ENCODE measurements around the gene THRSP.
"Not testable (repeated sequence)": the region's sequence is repeated elsewhere in the genome, so short reads cannot be mapped to it uniquely, and the experiment has no call there.

THRSP gene, protein sequence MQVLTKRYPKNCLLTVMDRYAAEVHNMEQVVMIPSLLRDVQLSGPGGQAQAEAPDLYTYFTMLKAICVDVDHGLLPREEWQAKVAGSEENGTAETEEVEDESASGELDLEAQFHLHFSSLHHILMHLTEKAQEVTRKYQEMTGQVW
- total RNA-seq: 0 reads per million in 9 experiments

DNA sequence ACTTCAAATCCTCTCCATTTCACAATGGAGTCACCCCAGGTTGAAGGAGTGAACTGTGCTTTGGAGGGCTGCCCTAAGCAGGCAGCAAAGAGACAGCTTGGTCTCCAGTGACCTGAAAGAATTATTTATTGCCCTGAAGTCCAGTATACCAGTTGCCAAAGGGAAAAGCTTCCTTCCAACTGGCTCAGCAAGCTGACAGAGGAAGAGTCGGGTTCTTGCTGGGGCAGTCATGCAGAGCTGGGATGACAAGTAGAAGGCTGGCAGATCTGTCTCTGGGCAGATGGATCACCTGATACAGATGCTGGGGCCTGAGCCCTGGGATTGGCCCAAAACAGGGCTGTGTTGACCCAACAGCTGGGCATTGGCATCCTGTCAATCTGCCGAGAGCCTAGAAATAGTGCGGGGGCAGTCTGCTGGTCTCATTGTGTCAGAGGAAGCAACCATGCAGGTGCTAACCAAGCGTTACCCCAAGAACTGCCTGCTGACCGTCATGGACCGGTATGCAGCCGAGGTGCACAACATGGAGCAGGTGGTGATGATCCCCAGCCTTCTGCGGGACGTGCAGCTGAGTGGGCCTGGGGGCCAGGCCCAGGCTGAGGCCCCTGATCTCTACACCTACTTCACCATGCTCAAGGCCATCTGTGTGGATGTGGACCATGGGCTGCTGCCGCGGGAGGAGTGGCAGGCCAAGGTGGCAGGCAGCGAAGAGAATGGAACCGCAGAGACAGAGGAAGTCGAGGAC lies at the start of gene THRSP:
THRSP (plus strand) TSS at position 422 of the 742 bp plus-strand sequence; CDS start at position 443, 21 bp downstream.
- Mint-ChIP-seq H3K27ac (peak within 1 kb of the TSS in 1 of 2 donors; percentile 56), H3K27me3 (no peaks in the 10 kb centered on the region), H3K9me3 (no peaks in the 10 kb centered on the region), H3K4me3 (no peak within 1 kb of the TSS), H3K36me3 (ENCODE audit: insufficient read depth) (peaks cover 16% of the 10 kb centered on the region), H3K4me1 (ENCODE audit: low read depth in 2 of 2) (peaks cover 0 to 4% of the 10 kb centered on the region in 2 donors)
- no peak for ATAC-seq (replicated peaks)
- no peak for DNase-seq

DNA sequence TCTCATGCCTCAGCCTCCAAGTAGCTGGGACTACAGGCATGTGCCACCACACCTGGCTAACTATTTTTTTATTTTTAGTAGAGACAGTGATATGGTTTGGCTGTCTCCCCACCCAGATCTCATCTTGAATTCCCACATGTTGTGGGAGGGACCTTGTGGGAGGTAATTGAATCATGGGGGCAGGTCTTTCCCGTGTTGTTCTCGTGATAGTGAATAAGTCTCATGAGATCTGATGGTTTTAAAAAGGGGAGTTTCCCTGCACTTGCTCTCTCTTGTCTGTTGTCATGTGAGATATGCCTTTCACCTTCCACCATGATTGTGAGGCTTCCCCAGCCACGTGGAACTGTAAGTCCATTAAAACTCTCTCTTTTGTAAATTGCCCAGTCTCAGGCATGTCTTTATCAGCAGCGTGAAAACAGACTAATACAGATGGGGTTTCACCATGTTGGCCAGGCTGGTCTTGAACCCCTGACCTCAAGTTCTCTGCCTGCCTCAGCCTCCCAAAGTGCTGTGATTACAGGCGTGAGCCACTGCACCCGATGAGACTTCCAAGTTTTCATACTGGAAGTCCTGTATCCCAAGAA lies 48.6 kb upstream of the THRSP start:
- not testable (repeated sequence) for H3K4me1 Mint-ChIP-seq (ENCODE audit: low read depth in 2 of 2); H3K27me3 Mint-ChIP-seq; H3K36me3 Mint-ChIP-seq (ENCODE audit: insufficient read depth); ATAC-seq (replicated peaks); DNase-seq; H3K27ac Mint-ChIP-seq; H3K4me3 Mint-ChIP-seq; H3K9me3 Mint-ChIP-seq

DNA sequence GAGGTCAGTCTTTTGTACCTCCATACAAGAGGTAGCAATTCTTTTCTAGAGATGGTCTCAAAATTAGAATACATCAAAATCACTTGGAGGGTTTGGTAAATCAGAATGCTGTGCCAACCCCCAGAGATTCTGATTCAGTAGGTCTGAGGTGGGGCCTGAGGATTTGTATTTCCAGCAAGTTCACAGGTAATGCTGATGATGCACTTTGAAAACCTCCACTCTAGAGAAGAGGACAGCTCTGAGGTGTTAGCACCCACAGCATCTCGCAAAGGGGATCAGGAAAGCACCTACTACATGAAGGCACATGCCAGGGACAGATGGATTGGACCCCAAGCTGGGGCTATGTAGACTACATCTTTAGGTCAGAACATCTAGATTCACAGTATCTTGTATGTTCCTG lies 47.8 kb upstream of the THRSP start:
- H3K4me1 Mint-ChIP-seq (ENCODE audit: low read depth in 2 of 2): no peaks in the 10 kb centered on the region
- H3K27ac Mint-ChIP-seq: no peak overlapping the region
- no peak overlapping the region for H3K4me3 Mint-ChIP-seq
- DNase-seq: no peak
- ATAC-seq (replicated peaks): no peak
- no peaks in the 10 kb centered on the region for H3K36me3 Mint-ChIP-seq (ENCODE audit: insufficient read depth)
- H3K27me3 Mint-ChIP-seq: no peaks in the 10 kb centered on the region
- H3K9me3 Mint-ChIP-seq: no peaks in the 10 kb centered on the region

- ATAC-seq (replicated peaks) (no peak), DNase-seq (no peak)
- Mint-ChIP-seq H3K36me3 (ENCODE audit: insufficient read depth) (no peaks in the 10 kb centered on the region), H3K27ac (no peak overlapping the region), H3K9me3 (no peaks in the 10 kb centered on the region), H3K4me3 (no peak overlapping the region), H3K4me1 (ENCODE audit: low read depth in 2 of 2) (peaks cover 0 to 2% of the 10 kb centered on the region in 2 donors), H3K27me3 (peaks cover 16 to 28% of the 10 kb centered on the region in 2 donors)
Measured at GRCh38 chr11:78019808-78020207, 43.9 kb upstream of the THRSP start.

DNA sequence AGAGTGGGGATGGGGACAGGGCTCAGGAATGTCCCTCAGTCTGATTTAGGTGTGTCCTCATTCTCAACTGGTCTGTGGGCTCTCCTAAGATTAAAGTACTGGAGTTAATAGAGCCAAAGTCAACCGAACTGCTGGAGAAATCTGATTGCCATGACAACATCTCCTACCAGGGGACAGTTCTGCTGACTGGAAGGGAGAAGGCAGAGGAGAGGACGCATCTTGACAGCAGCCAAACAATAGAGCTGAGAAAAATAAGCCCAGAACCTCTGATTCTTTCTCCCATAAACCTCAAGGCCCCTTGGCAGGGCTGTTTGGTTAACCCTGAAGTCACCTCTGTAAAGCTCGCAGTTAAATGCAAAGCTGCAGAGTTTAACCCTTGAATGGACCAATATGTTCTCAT lies 43.4 kb upstream of the THRSP start:
- DNase-seq: no peak
- H3K4me1 Mint-ChIP-seq (ENCODE audit: low read depth in 2 of 2): peaks cover 0 to 2% of the 10 kb centered on the region in 2 donors
- no peak overlapping the region for H3K4me3 Mint-ChIP-seq
- no peak for ATAC-seq (replicated peaks)
- no peaks in the 10 kb centered on the region for H3K9me3 Mint-ChIP-seq
- H3K27ac Mint-ChIP-seq: no peak overlapping the region
- H3K27me3 Mint-ChIP-seq: peaks cover 16 to 28% of the 10 kb centered on the region in 2 donors
- no peaks in the 10 kb centered on the region for H3K36me3 Mint-ChIP-seq (ENCODE audit: insufficient read depth)

- ATAC-seq (replicated peaks): no peak
- Mint-ChIP-seq H3K4me3 (no peak overlapping the region), H3K36me3 (ENCODE audit: insufficient read depth) (no peaks in the 10 kb centered on the region), H3K27ac (no peak overlapping the region), H3K4me1 (ENCODE audit: low read depth in 2 of 2) (peaks cover 0 to 2% of the 10 kb centered on the region in 2 donors), H3K9me3 (no peaks in the 10 kb centered on the region), H3K27me3 (peaks cover 16 to 33% of the 10 kb centered on the region in 2 donors)
- no peak for DNase-seq
Measured at GRCh38 chr11:78021611-78022010, 42.0 kb upstream of the THRSP start.

GRCh38 chr11:78022397-78023396 lies 41.0 kb upstream of the THRSP start, which contains the start of gene KCTD14:
Gene KCTD14 (minus strand): TSS chr11:78023276. CDS start chr11:78023249, 27 bp downstream.
- ATAC-seq (replicated peaks): no peak
- Mint-ChIP-seq H3K4me3 (no peak within 1 kb of the TSS), H3K27ac (no peak within 1 kb of the TSS), H3K4me1 (ENCODE audit: low read depth in 2 of 2) (peaks cover 0 to 2% of the 10 kb centered on the region in 2 donors), H3K27me3 (peaks cover 16 to 33% of the 10 kb centered on the region in 2 donors), H3K9me3 (no peaks in the 10 kb centered on the region), H3K36me3 (ENCODE audit: insufficient read depth) (no peaks in the 10 kb centered on the region)
- DNase-seq: no peak

DNA sequence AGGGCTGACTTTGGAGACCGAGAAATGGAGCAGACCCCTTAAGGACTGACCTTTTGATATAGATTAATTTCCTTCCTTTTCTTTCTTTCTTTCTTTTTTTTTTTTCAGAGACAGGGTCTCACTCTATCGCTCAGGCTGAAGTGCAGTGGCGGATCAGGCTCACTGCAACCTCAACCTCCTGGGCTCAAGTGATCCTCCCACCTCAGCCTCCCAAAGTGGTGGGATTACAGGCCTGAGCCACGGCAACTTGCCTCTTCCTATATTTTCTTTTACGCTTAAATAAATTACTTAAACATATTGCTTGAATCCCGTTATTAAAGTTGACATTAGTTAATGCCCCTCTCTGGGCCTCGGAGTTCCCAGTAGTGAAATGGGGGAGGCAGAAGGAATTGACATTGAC lies 40.2 kb upstream of the THRSP start:
- Mint-ChIP-seq H3K36me3 (ENCODE audit: insufficient read depth) (no peaks in the 10 kb centered on the region), H3K4me1 (ENCODE audit: low read depth in 2 of 2) (peaks cover 0 to 2% of the 10 kb centered on the region in 2 donors), H3K27ac (no peak overlapping the region)

DNA sequence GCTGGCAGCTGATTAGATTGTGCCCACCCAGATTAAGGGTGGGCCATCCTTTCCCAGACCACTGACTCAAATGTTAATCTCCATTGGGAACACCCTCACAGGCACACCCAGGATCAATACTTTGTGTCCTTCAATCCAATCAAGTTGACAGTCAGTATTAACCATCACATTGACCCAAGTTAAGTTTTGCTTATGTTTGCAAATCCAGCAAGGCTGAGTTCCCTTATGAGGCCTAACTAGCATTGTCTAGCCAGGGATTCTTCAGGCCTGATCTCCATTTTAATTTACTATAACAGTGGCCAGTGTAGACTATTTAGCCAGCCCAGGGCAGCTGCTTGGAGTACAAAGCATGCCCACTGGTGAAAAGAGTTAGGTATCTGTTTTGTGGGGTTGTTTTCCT lies 38.3 kb upstream of the THRSP start:
- H3K36me3 Mint-ChIP-seq (ENCODE audit: insufficient read depth): no peaks in the 10 kb centered on the region
- H3K9me3 Mint-ChIP-seq: no peaks in the 10 kb centered on the region
- H3K4me3 Mint-ChIP-seq: no peak overlapping the region
- peaks cover 0 to 2% of the 10 kb centered on the region in 2 donors for H3K4me1 Mint-ChIP-seq (ENCODE audit: low read depth in 2 of 2)
- no peak overlapping the region for H3K27ac Mint-ChIP-seq
- peaks cover 16 to 33% of the 10 kb centered on the region in 2 donors for H3K27me3 Mint-ChIP-seq
- no peak for ATAC-seq (replicated peaks)
- no peak for DNase-seq

More for the DNA sequence above, 40.2 kb upstream of the THRSP start:
- no peaks in the 10 kb centered on the region for H3K9me3 Mint-ChIP-seq
- ATAC-seq (replicated peaks) (no peak), DNase-seq (no peak)
- H3K27me3 Mint-ChIP-seq: peaks cover 16 to 33% of the 10 kb centered on the region in 2 donors
- H3K4me3 Mint-ChIP-seq: no peak overlapping the region

DNA sequence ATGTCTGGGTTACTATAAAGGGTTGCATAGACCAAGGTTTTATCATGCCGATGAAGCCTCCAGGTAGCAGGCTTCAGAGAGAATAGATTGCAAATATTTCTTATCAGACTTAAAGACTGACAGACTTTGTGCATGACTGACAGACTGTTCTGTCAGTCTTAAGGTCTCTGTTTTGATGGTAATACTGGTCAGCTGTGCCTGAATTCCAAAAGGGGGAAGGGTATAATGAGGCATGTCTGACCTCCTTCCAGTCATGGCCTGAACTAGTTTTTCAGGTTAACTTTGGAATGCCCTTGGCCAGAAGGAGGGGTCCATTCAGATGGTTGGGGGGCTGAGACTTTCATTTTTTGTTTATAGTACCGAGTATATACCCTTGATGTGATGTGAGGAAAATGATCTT lies 35.9 kb upstream of the THRSP start:
- ATAC-seq (replicated peaks) (no peak), DNase-seq (no peak)
- Mint-ChIP-seq H3K27ac (no peak overlapping the region), H3K27me3 (peaks cover 4 to 18% of the 10 kb centered on the region in 2 donors), H3K4me1 (ENCODE audit: low read depth in 2 of 2) (no peaks in the 10 kb centered on the region), H3K4me3 (no peak overlapping the region), H3K36me3 (ENCODE audit: insufficient read depth) (no peaks in the 10 kb centered on the region), H3K9me3 (no peaks in the 10 kb centered on the region)

DNA sequence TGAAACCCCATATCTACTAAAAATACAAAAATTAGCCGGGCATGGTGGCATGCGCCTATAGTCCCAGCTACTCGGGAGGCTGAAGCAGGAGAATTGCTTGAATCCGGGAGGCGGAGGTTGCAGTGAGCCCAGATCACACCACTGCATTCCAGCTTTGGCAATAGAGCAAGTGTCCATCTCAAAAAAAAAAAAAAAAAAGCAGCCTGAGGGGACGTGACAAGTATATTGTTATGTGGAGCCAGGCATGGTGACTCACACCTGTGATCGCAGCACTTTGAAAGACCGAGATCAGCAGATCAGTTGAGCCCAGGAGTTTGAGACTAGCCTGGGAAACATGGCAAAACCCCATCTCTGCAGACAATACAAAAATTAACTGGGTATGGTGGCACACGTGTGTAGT lies 35.2 kb upstream of the THRSP start:
- not testable (repeated sequence) for H3K4me1 Mint-ChIP-seq (ENCODE audit: low read depth in 2 of 2); ATAC-seq (replicated peaks); H3K27ac Mint-ChIP-seq; H3K4me3 Mint-ChIP-seq; DNase-seq; H3K36me3 Mint-ChIP-seq (ENCODE audit: insufficient read depth); H3K9me3 Mint-ChIP-seq
- peaks cover 0 to 13% of the 10 kb centered on the region in 2 donors for H3K27me3 Mint-ChIP-seq

DNA sequence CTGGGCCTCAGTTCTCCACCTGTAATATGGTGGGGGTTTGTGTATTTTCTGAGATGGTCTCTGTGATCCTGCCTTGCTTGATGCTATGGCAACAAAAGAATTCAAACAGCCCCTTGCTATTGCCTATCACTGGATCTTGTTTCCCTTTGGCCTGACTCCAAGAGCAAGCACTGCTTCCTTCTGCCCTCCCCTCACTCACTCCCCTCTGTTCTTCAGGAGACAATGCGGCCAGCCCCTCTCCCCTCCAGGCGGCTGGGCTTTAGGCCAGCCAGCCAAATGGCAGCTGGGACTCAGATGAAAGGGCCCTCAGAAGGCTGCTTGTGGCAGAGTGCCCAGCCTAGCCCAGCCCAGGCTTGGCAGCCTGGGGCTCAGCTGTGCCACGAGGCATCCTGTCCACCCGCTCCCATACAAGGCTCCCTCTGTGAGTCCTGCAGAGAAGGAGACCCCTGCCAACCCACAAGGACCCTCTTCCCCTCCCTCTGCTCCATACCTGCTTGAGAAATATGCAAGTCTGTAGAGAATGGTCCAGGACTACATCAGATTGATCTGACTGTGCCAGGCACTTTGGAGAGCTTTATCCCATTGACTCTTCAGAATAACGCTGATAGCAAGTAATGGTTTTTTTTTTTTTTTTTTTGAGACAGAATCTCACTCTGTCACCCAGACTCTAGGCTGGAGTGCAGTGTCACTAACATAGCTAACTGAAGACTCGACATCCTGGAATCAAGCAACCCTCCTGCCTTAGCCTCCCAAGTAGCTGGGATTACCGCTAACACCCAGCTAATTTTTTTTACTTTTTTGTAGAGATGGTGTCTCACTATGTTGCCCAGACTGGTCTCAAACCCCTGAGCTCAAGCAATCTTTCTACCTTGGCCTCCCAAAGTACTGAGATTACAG lies 33.0 kb upstream of the THRSP start:
- no peaks in the 10 kb centered on the region for H3K4me1 Mint-ChIP-seq (ENCODE audit: low read depth in 2 of 2)
- peaks cover 0 to 14% of the 10 kb centered on the region in 2 donors for H3K27me3 Mint-ChIP-seq
- H3K4me3 Mint-ChIP-seq: no peak overlapping the region
- no peak for ATAC-seq (replicated peaks)
- H3K9me3 Mint-ChIP-seq: no peaks in the 10 kb centered on the region
- H3K36me3 Mint-ChIP-seq (ENCODE audit: insufficient read depth): no peaks in the 10 kb centered on the region
- no peak for DNase-seq
- H3K27ac Mint-ChIP-seq: no peak overlapping the region

All from effector memory CD8-positive, alpha-beta T cell (primary cell).